ENCODE measurements around the gene OSTC. TPM values are rescaled to one million over a fixed set of nuclear protein-coding genes. Genes with fewer than 3 reads are reported as not detected.

Gene OSTC
- total RNA-seq (ENCODE audit: low replicate concordance), result 186 and 331 TPM in 2 replicates

- peak; percentile 98 for DNase-seq (ENCODE audit: low read depth)
- peak within 1 kb of the TSS; percentile 84 for H3K4me3 ChIP-seq (ENCODE audit: low read depth, low read length)
- peak; percentile 23 for TF ChIP-seq CTCF (IDR thresholded peaks at IDR 0.05; ENCODE audit: insufficient read depth, low read length)
These were observed at the start of gene OSTC for GRCh38 chr4:108650212-108651013. Gene OSTC, plus strand, starts transcription at chr4:108650599. Its CDS starts 57 bp downstream, at chr4:108650656.

GRCh38 chr4:108601106-108601505, 49.3 kb upstream of the OSTC start:
- H3K4me3 ChIP-seq (ENCODE audit: low read depth, low read length), result no peak overlapping the region
- TF ChIP-seq CTCF (IDR thresholded peaks at IDR 0.05; ENCODE audit: insufficient read depth, low read length), result no peak
- no peak for DNase-seq (ENCODE audit: low read depth)

GRCh38 chr4:108601532-108601931, 48.9 kb upstream of the OSTC start:
- no peak overlapping the region for H3K4me3 ChIP-seq (ENCODE audit: low read depth, low read length)
- TF ChIP-seq CTCF (IDR thresholded peaks at IDR 0.05; ENCODE audit: insufficient read depth, low read length), result no peak
- DNase-seq (ENCODE audit: low read depth), result no peak

DNA sequence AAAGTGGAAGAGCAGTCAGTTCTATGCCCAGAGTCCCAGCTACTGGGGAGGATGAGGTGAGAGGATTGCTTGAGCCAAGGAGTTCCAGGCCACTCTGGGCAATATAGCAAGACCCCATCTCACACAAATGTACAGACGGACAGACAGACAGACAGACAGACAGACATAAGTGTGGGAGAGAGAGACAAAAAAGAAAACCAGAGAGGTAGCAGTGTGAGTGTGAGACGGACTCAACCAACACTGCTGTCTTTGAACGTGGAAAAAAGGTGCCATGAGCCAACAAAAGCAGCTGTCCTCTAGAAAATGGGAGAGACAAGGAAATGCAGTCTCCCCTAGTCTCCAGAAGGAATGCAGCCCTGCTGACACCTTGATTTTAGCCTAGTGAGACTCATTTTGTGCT, 48.2 kb upstream of the OSTC start:
- no peak for DNase-seq (ENCODE audit: low read depth)
- no peak overlapping the region for H3K4me3 ChIP-seq (ENCODE audit: low read depth, low read length)
- TF ChIP-seq CTCF (IDR thresholded peaks at IDR 0.05; ENCODE audit: insufficient read depth, low read length), result no peak

DNA sequence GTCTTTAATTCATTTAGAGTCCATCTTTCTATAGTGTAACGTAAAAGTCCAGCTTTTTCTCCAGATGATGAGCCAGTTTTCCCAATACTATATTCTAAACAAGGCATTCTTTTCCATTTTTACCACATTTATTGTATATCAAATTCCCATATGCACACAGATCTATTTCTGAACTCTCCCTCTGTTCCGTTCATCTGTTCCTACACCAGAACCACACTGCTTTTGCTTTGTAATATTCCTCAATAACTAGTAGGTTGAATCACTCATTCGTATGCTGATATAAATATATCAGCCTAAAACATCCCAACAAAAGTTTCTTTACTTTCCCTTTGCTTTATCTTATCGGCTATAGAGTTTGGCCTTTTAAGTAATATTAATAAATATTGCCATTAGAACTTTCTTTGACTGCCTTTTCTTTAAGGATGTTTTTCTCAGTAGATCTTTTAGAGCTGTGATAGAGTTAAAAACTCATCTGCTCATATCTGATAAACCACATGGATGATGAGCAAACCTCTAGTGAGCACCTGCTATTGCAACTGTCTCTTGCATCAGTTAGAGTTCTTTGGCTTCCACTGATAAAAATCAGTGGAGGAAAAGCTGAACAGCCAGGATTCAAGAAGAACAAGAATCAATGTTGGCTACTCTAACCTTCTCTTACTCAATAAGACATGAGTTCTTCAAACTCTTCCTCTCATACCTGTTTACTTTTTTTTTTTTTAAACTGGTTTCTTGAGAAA, 43.2 kb upstream of the OSTC start:
- no peak overlapping the region for H3K4me3 ChIP-seq (ENCODE audit: low read depth, low read length)
- no peak for TF ChIP-seq CTCF (IDR thresholded peaks at IDR 0.05; ENCODE audit: insufficient read depth, low read length)
- no peak for DNase-seq (ENCODE audit: low read depth)

- peak; percentile 32 for DNase-seq (ENCODE audit: low read depth)
These were observed 39.0 kb upstream of the OSTC start for GRCh38 chr4:108611365-108611764.

More at GRCh38 chr4:108611365-108611764, 39.0 kb upstream of the OSTC start:
- peak; percentile 40 for TF ChIP-seq CTCF (IDR thresholded peaks at IDR 0.05; ENCODE audit: insufficient read depth, low read length)
- H3K4me3 ChIP-seq (ENCODE audit: low read depth, low read length), result peak overlapping the region; percentile 51

Data from fibroblast of the aortic adventitia (primary cell).